Keratinocyte (primary cell): ENCODE measurements around the gene ADGRG1. TPM values are rescaled to one million over a fixed set of nuclear protein-coding genes. Genes with fewer than 3 reads are reported as not detected.
A peak's percentile ranks its signal among the peaks of the same experiment; 100 is the strongest.

Experiments
- DNase-seq: peaks from one replicate; pipeline ENCODE4 v3.0.0-alpha.2; 2011; ENCODE audit warnings: low read depth, missing footprints, low spot score
- FAIRE-seq: peaks from 2 replicates; lab custom pipeline; 2011; peaks lifted over from hg19 to GRCh38; lab: Jason Lieb, UNC
- H2AFZ ChIP-seq: 2 replicates; pipeline ENCODE4 v1.6.0; 2012; ENCODE audit warnings: low read length, control low read depth, inconsistent platforms; ENCODE audit not compliant: control insufficient read depth
- H3K27ac ChIP-seq: 2 replicates; pipeline ENCODE4 v1.5.1; 2011; ENCODE audit warnings: low read length; ENCODE audit not compliant: control insufficient read depth, insufficient read depth
- H3K27me3 ChIP-seq: 3 replicates; pipeline ENCODE4 v1.6.0; 2011; ENCODE audit warnings: low read length; ENCODE audit not compliant: control insufficient read depth, insufficient read depth; ENCODE audit errors: extremely low read depth
- H3K36me3 ChIP-seq, 2 experiments: 2 replicates in 1 of 2; 3 replicates in 1 of 2; pipeline ENCODE4 v1.5.1; 2011; ENCODE audit warnings: low read length in 2 of 2, mild to moderate bottlenecking in 1 of 2; ENCODE audit not compliant: control insufficient read depth in 2 of 2, insufficient read depth in 2 of 2; ENCODE audit errors: extremely low read depth in 1 of 2
- H3K4me1 ChIP-seq: 3 replicates; pipeline ENCODE4 v1.5.1; 2011; ENCODE audit warnings: low read length; ENCODE audit not compliant: control insufficient read depth, insufficient read depth; ENCODE audit errors: extremely low read depth
- H3K4me2 ChIP-seq: 3 replicates; pipeline ENCODE4 v1.6.0; 2011; ENCODE audit warnings: low read depth, low read length; ENCODE audit not compliant: control insufficient read depth, insufficient read depth; ENCODE audit errors: extremely low read depth
- H3K4me3 ChIP-seq, 3 experiments: fragments of 200-600 bp in 1 of 3; sonication (generic) in 1 of 3; 2 replicates in 2 of 3; 3 replicates in 1 of 3; pipeline ENCODE4 v1.5.1; 2011 to 2016; ENCODE audit warnings: low read length in 3 of 3, mild to moderate bottlenecking in 3 of 3, control low read depth in 2 of 3, inconsistent platforms in 1 of 3, low read depth in 1 of 3, mixed read lengths in 1 of 3, mixed run types in 1 of 3, moderate library complexity in 1 of 3; ENCODE audit not compliant: control insufficient read depth in 2 of 3, insufficient read depth in 2 of 3; ENCODE audit errors: extremely low read depth in 1 of 3
- H3K79me2 ChIP-seq: 2 replicates; pipeline ENCODE4 v1.6.0; 2012; ENCODE audit warnings: low read length; ENCODE audit not compliant: control insufficient read depth, insufficient read depth
- H3K9ac ChIP-seq: 3 replicates; pipeline ENCODE4 v1.6.0; 2011; ENCODE audit warnings: low read length; ENCODE audit not compliant: control insufficient read depth, insufficient read depth; ENCODE audit errors: extremely low read depth
- H3K9me1 ChIP-seq: 3 replicates; pipeline ENCODE4 v1.6.0; 2011; ENCODE audit warnings: low read length; ENCODE audit not compliant: control insufficient read depth, insufficient read depth; ENCODE audit errors: extremely low read depth
- H3K9me3 ChIP-seq: 2 replicates; pipeline ENCODE4 v1.5.1; 2012; ENCODE audit warnings: low read depth, low read length; ENCODE audit not compliant: control insufficient read depth
- H4K20me1 ChIP-seq: 3 replicates; pipeline ENCODE4 v1.6.0; 2011; ENCODE audit warnings: low read length; ENCODE audit not compliant: control insufficient read depth, insufficient read depth; ENCODE audit errors: extremely low read depth
- EZH2 ChIP-seq: IDR thresholded peaks from one replicate; pipeline ENCODE4 v1.6.1; 2012; ENCODE audit warnings: inconsistent platforms, mild to moderate bottlenecking, low read length, moderate library complexity
- dilution Hi-C: fragments of 300-500 bp; cut with MboI; formaldehyde crosslinking; loops from one replicate; pipeline ENCODE4 v1.7.0; 2020; ENCODE audit warnings: low sequenced_read_pairs; ENCODE audit not compliant: extremely low pct_ligation_motif_present
- polyA plus RNA-seq, 5 experiments: library from polyadenylated mRNA; depleted of rRNA in 3 of 5; stranded (reverse) in 3 of 5; stranded (forward) in 1 of 5; unstranded in 1 of 5; fragments of >200 nt; gene quantifications; 1 replicate in 1 of 5; 2 replicates in 3 of 5; 3 replicates in 1 of 5; pipeline versions ENCODE4 v1.2.1 to v1.2.3, GENCODE V29; 2011 to 2012; ENCODE audit warnings: missing spikeins in 2 of 5, low read depth in 1 of 5, low replicate concordance in 1 of 5
- TF ChIP-seq, protein P1 (sequence below), 3 experiments: IDR thresholded peaks in 1 of 3; conservative IDR thresholded peaks in 1 of 3; optimal IDR thresholded peaks in 1 of 3; 2 replicates in 2 of 3; 3 replicates in 1 of 3; pipeline versions ENCODE3 to v1.5.1; 2011; ENCODE audit warnings: low read length in 3 of 3, mild to moderate bottlenecking in 3 of 3, moderate library complexity in 2 of 3, control low read depth in 1 of 3, inconsistent platforms in 1 of 3; ENCODE audit not compliant: insufficient read depth in 2 of 3; ENCODE audit errors: extremely low read depth in 1 of 3

The ADGRG1 gene
- polyA plus RNA-seq, 1 donor (not counting 4 experiments of a cell fraction or from before 2014, with no cell fraction given), result 28.4 TPM

DNA sequence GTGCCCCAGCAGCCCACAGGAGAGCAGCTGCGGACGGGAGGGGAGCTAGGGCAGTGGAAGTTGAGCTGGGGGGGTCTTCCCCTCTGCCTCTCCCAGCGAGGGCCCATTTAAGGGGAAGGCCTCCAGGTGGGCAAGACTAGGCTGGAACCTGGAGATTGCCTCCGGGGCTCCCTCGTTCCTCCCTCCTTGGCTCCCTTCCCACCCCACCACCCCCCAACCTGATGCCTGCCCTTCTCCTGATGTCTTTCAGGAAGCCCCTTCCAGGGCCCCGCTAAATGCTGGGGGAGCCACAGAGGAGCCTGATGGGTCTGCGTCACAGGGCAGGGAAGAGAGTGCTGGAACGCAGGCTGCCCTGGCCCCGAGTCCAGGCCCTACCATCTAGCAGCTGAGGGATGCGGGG, 16.7 kb downstream of the ADGRG1 start:
- Histone ChIP-seq H3K4me3 (peak overlapping the region in 1 of 3 experiments; percentile 9), H3K9me1 (peaks cover 2% of the 10 kb centered on the region), H3K4me2 (no peak overlapping the region), H3K9me3 (no peaks in the 10 kb centered on the region), H4K20me1 (peaks cover 3% of the 10 kb centered on the region), H3K79me2 (peaks cover 8% of the 10 kb centered on the region), H3K36me3 (peaks cover 22% of the 10 kb centered on the region in 2 experiments), H2AFZ (no peak overlapping the region), H3K4me1 (peaks cover 49% of the 10 kb centered on the region), H3K27ac (no peak overlapping the region), H3K9ac (peak overlapping the region; percentile 6), H3K27me3 (no peaks in the 10 kb centered on the region)
- DNase-seq (no peak), FAIRE-seq (no peak)
- dilution Hi-C loops, result no loop called here
- TF ChIP-seq, protein P1, sequence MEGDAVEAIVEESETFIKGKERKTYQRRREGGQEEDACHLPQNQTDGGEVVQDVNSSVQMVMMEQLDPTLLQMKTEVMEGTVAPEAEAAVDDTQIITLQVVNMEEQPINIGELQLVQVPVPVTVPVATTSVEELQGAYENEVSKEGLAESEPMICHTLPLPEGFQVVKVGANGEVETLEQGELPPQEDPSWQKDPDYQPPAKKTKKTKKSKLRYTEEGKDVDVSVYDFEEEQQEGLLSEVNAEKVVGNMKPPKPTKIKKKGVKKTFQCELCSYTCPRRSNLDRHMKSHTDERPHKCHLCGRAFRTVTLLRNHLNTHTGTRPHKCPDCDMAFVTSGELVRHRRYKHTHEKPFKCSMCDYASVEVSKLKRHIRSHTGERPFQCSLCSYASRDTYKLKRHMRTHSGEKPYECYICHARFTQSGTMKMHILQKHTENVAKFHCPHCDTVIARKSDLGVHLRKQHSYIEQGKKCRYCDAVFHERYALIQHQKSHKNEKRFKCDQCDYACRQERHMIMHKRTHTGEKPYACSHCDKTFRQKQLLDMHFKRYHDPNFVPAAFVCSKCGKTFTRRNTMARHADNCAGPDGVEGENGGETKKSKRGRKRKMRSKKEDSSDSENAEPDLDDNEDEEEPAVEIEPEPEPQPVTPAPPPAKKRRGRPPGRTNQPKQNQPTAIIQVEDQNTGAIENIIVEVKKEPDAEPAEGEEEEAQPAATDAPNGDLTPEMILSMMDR (optimal IDR thresholded peaks at IDR 0.05 in 1 of 3, IDR thresholded peaks at IDR 0.05 in 1 of 3, conservative IDR thresholded peaks at IDR 0.05 in 1 of 3; ENCODE audit: extremely low read depth in 1 of 3, insufficient read depth in 2 of 3, low read length in 3 of 3), result no peak
- TF ChIP-seq EZH2, result no peak

DNA sequence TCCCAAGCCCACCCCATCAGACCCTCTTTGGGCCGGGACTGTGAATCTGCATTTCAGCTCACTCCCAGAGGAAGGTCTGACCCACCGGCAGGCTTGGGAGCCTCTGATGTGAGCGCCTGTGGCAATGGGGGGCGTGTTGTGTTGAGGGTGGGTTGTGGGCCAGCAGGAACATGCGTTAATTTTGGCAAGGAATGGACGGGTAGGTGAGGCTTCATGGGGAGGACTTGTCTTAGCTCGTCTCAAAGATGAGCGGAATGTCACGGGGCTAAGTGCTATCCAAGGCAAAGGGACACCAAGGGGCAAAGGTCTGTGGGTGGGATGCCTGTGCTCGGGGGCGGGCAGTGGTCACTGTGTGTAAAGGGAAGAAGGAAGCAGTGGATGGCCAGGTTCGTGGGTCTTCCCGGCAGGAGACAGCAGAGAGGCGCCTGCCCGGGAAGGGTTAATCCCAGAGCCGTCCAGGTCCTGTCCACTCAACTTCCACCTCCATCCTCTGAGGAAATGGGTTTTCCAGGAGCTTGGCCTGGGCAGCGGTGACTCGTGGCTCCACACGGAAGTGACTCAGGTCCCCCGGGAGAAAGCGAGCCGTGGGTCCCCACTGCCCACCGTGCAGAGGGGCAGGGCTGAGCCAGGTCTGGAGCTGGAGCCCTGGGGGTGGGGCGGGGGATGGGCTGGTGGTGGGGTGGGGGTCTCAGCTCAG, 17.4 kb downstream of the ADGRG1 start:
- Histone ChIP-seq H3K27ac (peak overlapping the region; percentile 46), H3K4me1 (peaks cover 47% of the 10 kb centered on the region), H3K9me3 (no peaks in the 10 kb centered on the region), H2AFZ (no peak overlapping the region), H3K79me2 (peaks cover 8% of the 10 kb centered on the region), H3K4me2 (peak overlapping the region; percentile 46), H3K36me3 (peaks cover 21 to 23% of the 10 kb centered on the region in 2 experiments), H3K27me3 (no peaks in the 10 kb centered on the region), H4K20me1 (peaks cover 3% of the 10 kb centered on the region), H3K4me3 (peak overlapping the region in 1 of 3 experiments; percentile 9), H3K9ac (peak overlapping the region; percentile 6), H3K9me1 (peaks cover 2% of the 10 kb centered on the region)
- dilution Hi-C loops, result no loop called here
- DNase-seq (no peak), FAIRE-seq (peak; percentile 87)
- TF ChIP-seq, protein P1 (optimal IDR thresholded peaks at IDR 0.05 in 1 of 3, IDR thresholded peaks at IDR 0.05 in 1 of 3, conservative IDR thresholded peaks at IDR 0.05 in 1 of 3; ENCODE audit: extremely low read depth in 1 of 3, insufficient read depth in 2 of 3, low read length in 3 of 3), result no peak
- TF ChIP-seq EZH2, result no peak
